Body of pancreas (tissue), 4 donors: Measurements from ENCODE around the gene CYFIP2. TPM values are rescaled to one million over a fixed set of nuclear protein-coding genes. Genes with fewer than 3 reads are reported as not detected.

ENCODE experiments used
- ATAC-seq: fragments of 150-250 bp; one replicate; pipeline ENCODE4 v1.9.1; 2016
- DNase-seq, 4 donors: peaks; one replicate each; pipeline ENCODE4 v3.0.0-alpha.2; 2019
- H3K27ac ChIP-seq, 4 donors: fragments of 200-600 bp; sonication (generic); 1 replicate in 3 of 4; 2 replicates in 1 of 4; pipeline versions ENCODE4 v1.5.1 to v1.6.1; 2016 to 2019; ENCODE audit warnings: mild to moderate bottlenecking in 1 of 4, mixed read lengths in 1 of 4, moderate library complexity in 1 of 4
- H3K27me3 ChIP-seq, 2 donors: fragments of 200-600 bp; sonication (generic); one replicate each; pipeline ENCODE4 v1.6.0; 2016; ENCODE audit warnings: mild to moderate bottlenecking in 1 of 2
- H3K36me3 ChIP-seq, 2 donors: fragments of 200-600 bp; sonication (generic); replicated peaks in 1 of 2; 2 replicates each; pipeline ENCODE4 v1.5.1; 2016; ENCODE audit warnings: low read depth in 2 of 2; ENCODE audit not compliant: insufficient read depth in 1 of 2
- H3K4me1 ChIP-seq: fragments of 200-600 bp; sonication (generic); one replicate; pipeline ENCODE4 v1.6.0; 2016
- H3K4me3 ChIP-seq, 2 donors: fragments of 200-600 bp; sonication (generic); 1 replicate in 1 of 2; 2 replicates in 1 of 2; pipeline ENCODE4 v1.5.1; 2016 to 2019
- H3K9me3 ChIP-seq, 3 donors: fragments of 200-600 bp; sonication (generic); 1 replicate in 2 of 3; 2 replicates in 1 of 3; pipeline ENCODE4 v1.5.1; 2016
- POLR2A ChIP-seq, 3 donors: fragments of 450-650 bp; IDR thresholded peaks; one replicate each; pipeline ENCODE4 v1.6.1; 2016; ENCODE audit warnings: antibody characterized with exemption in 3 of 3, mild to moderate bottlenecking in 2 of 3
- WGBS, 2 donors: methylation state at CpG; one replicate each; pipeline ENCODE4 v1.1.5; 2017; 5-methylcytosine and 5-hydroxymethylcytosine counted together
- intact Hi-C: fragments of 100-400 bp; cut with DNase I; formaldehyde crosslinking; loops from one replicate; pipeline ENCODE4 v1.15.1; 2023
- total RNA-seq, 2 donors: library from RNA; depleted of rRNA; stranded (reverse); fragments of >200 nt; gene quantifications; one replicate each; pipeline ENCODE4 v1.1.0, GENCODE V29; 2016
- TF ChIP-seq, protein P1 (sequence below), 7 experiments: fragments of 450-650 bp in 4 of 7; fragments of 200-600 bp in 3 of 7; sonication (generic) in 3 of 7; IDR thresholded peaks; one replicate each; pipeline ENCODE4 v1.5.1; 2016 to 2019; ENCODE audit warnings: antibody characterized with exemption in 7 of 7

CYFIP2 gene
- total RNA-seq, 2 donors from 2014 or later = 15.6 to 22.1 TPM

- whole genome bisulfite sequencing, 2 donors = 96 to 100% methylated on average over 1 of the region's 1 CpG
- intact Hi-C loops = no loop called here
- Histone ChIP-seq H3K4me1 (no peaks in the 10 kb centered on the region), H3K4me3 (no peak overlapping the region), H3K9me3 (no peaks in the 10 kb centered on the region), H3K36me3 (no peaks in the 10 kb centered on the region), H3K27me3 (no peaks in the 10 kb centered on the region), H3K27ac (no peak overlapping the region)
- TF ChIP-seq, protein P1, sequence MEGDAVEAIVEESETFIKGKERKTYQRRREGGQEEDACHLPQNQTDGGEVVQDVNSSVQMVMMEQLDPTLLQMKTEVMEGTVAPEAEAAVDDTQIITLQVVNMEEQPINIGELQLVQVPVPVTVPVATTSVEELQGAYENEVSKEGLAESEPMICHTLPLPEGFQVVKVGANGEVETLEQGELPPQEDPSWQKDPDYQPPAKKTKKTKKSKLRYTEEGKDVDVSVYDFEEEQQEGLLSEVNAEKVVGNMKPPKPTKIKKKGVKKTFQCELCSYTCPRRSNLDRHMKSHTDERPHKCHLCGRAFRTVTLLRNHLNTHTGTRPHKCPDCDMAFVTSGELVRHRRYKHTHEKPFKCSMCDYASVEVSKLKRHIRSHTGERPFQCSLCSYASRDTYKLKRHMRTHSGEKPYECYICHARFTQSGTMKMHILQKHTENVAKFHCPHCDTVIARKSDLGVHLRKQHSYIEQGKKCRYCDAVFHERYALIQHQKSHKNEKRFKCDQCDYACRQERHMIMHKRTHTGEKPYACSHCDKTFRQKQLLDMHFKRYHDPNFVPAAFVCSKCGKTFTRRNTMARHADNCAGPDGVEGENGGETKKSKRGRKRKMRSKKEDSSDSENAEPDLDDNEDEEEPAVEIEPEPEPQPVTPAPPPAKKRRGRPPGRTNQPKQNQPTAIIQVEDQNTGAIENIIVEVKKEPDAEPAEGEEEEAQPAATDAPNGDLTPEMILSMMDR (IDR thresholded peaks at IDR 0.05) = no peak
- no peak for TF ChIP-seq POLR2A (IDR thresholded peaks at IDR 0.05)
- DNase-seq (no peak), ATAC-seq (no peak)
Measured at GRCh38 chr5:157275403-157275802, 9.5 kb downstream of the CYFIP2 start.

DNA sequence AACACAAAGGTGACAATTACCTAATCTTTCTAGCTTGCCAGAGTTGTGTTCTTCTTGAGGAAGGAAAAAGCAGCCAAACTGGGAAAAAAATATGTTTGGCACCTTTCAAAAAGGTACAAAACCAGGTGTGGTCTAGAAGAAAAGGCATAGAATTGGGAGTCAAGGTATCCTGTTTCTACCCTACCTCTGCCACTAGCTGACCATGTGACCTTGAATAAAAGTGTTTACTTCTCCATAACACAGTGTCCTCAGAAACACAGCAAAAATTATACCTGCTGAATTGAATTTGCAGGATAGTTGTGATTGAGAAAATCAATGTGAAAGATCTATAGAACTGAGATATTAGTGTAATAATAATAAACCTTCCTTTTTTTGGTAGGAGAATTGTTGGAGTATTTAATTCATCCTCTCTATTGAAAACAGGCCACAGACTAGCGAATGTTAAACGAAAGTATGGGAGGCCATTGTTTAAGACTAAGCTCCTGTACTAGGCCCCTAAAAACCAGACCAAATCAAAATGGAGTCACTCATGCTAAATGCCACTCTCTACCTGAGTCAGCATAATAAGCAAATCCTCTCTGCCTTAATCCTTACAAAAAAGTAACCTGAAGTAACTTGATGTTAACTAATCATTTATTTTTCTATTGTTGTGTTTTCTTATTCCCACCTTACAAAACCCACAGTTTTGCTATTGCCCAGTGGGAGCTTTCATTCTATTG lies 12.6 kb downstream of the CYFIP2 start:
- Histone ChIP-seq H3K9me3 (no peaks in the 10 kb centered on the region), H3K4me3 (no peak overlapping the region), H3K4me1 (no peaks in the 10 kb centered on the region), H3K27ac (no peak overlapping the region), H3K36me3 (no peaks in the 10 kb centered on the region), H3K27me3 (no peaks in the 10 kb centered on the region)
- ATAC-seq = no peak
- no peak for TF ChIP-seq POLR2A (IDR thresholded peaks at IDR 0.05)
- TF ChIP-seq, protein P1 (IDR thresholded peaks at IDR 0.05) = no peak
- no peak for DNase-seq
- intact Hi-C loops = no loop called here
- WGBS, 2 donors = 86 to 95% methylated on average over 2 of the region's 2 CpGs

DNA sequence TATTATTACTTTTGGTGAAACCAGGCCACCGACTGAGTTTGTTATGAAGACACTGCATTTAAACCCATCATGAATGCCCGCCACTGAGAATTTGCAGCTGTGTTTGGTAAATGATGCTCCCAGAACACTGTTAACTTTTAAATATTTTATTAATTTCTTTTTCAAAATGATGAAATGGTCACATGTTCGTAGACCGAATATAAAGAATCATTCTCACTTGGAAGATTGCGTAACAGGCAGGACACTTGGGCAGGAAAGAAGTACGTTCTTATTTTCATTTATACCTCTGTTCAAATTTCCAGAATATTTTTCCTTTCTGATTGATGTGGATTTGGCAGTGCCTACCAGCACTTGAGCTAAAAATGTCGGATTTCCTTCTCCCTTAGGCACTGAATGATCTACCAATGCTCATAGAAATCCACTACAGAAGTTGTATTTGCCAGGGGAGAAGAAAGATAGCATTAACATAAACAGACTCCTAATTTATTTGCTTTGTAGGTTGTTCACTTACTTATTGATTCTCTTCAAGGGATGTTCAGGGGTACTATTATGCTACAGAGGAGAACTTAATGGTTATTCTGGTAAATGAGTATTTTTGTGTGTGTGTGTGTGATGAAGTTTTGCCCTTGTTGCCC lies 13.8 kb downstream of the CYFIP2 start:
- Histone ChIP-seq H3K4me3 (no peak overlapping the region), H3K27me3 (no peaks in the 10 kb centered on the region), H3K27ac (no peak overlapping the region), H3K36me3 (no peaks in the 10 kb centered on the region), H3K9me3 (no peaks in the 10 kb centered on the region), H3K4me1 (no peaks in the 10 kb centered on the region)
- DNase-seq (no peak), ATAC-seq (no peak)
- TF ChIP-seq, protein P1 (IDR thresholded peaks at IDR 0.05) = no peak
- TF ChIP-seq POLR2A (IDR thresholded peaks at IDR 0.05) = no peak
- 58 to 66% methylated on average over 7 of the region's 7 CpGs for WGBS, 2 donors
- intact Hi-C loops = no loop called here

- WGBS, 2 donors = 72 to 75% methylated on average over 3 of the region's 3 CpGs
- TF ChIP-seq, protein P1 (IDR thresholded peaks at IDR 0.05) = no peak
- no peak for TF ChIP-seq POLR2A (IDR thresholded peaks at IDR 0.05)
- intact Hi-C loops = no loop called here
Measured at GRCh38 chr5:157280927-157281326, 15.0 kb downstream of the CYFIP2 start.

DNA sequence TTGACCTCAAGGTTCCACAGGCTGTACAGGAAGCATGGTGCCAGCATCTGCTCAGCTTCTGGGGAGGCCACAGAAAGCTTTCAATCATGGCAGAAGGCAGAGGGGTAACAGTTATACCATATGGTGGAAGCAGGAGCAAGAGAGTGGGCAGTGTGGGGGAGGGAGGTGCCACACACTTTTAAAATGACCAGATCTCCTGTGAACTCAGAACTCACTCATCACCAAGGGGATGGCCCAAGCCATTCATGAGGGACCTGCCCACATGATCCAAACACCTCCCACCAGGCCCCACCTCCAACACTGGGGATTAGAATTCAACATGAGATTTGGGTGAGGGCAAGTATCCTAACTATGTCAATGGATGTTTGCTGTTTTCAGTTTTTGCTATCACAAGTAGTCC lies 16.2 kb downstream of the CYFIP2 start:
- Histone ChIP-seq H3K9me3 (no peaks in the 10 kb centered on the region), H3K4me3 (no peak overlapping the region), H3K27ac (no peak overlapping the region), H3K36me3 (no peaks in the 10 kb centered on the region), H3K4me1 (no peaks in the 10 kb centered on the region), H3K27me3 (no peaks in the 10 kb centered on the region)
- no peak for DNase-seq
- intact Hi-C loops = no loop called here
- TF ChIP-seq, protein P1 (IDR thresholded peaks at IDR 0.05) = no peak
- no peak for TF ChIP-seq POLR2A (IDR thresholded peaks at IDR 0.05)
- ATAC-seq = no peak

More at GRCh38 chr5:157280927-157281326, 15.0 kb downstream of the CYFIP2 start:
- Histone ChIP-seq H3K27me3 (no peaks in the 10 kb centered on the region), H3K36me3 (no peaks in the 10 kb centered on the region), H3K9me3 (no peaks in the 10 kb centered on the region), H3K4me3 (no peak overlapping the region), H3K4me1 (no peaks in the 10 kb centered on the region), H3K27ac (no peak overlapping the region)
- DNase-seq (no peak), ATAC-seq (no peak)
